Measurements from ENCODE around the gene JPH3.

DNA sequence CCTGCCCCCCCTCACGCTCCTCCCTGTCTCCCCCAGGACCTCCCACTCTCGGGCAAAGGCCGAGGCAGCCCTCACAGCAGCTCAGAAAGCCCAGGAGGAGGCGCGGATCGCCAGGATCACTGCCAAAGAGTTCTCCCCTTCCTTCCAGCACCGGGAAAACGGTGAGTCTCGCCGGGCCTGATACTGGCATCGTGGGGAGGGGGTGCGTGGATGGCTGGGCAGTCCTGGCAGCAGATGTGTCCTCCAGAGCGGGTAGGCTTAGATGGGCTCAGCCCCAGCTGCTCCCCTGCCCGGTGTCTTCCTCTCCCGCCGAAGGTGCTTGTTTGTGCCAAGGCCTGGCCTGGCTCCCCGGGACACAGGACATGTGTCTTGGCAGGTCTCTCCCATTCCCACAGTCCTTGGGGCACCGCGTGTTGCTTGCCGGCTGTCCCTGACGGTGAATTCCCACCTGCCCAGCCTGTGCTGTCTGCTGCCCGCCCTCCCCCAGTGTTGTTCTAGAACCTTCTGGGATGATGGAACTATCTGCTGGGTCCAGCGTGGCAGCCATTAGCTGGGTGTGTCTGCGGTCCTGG is 81.9 kb downstream of the JPH3 start:
- TF ChIP-seq, protein P1, sequence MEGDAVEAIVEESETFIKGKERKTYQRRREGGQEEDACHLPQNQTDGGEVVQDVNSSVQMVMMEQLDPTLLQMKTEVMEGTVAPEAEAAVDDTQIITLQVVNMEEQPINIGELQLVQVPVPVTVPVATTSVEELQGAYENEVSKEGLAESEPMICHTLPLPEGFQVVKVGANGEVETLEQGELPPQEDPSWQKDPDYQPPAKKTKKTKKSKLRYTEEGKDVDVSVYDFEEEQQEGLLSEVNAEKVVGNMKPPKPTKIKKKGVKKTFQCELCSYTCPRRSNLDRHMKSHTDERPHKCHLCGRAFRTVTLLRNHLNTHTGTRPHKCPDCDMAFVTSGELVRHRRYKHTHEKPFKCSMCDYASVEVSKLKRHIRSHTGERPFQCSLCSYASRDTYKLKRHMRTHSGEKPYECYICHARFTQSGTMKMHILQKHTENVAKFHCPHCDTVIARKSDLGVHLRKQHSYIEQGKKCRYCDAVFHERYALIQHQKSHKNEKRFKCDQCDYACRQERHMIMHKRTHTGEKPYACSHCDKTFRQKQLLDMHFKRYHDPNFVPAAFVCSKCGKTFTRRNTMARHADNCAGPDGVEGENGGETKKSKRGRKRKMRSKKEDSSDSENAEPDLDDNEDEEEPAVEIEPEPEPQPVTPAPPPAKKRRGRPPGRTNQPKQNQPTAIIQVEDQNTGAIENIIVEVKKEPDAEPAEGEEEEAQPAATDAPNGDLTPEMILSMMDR (IDR thresholded peaks at IDR 0.05), result no peak
- no peak for TF ChIP-seq POLR2A (IDR thresholded peaks at IDR 0.05)
